ENCODE results near the gene MAP4.

MAP4 gene

GRCh38 chr3:48047841-48048464 lies 31.7 kb upstream of the MAP4 start:
- H3K27me3 ChIP-seq (ENCODE audit: insufficient read depth, low read length, poor library complexity, severe bottlenecking), result no peaks in the 10 kb centered on the region
- H3K9me3 ChIP-seq (ENCODE audit: insufficient read depth, low read depth, low read length), result no peaks in the 10 kb centered on the region
- H3K4me2 ChIP-seq (ENCODE audit: low read depth, low read length, poor library complexity, severe bottlenecking), result no peak overlapping the region
- TF ChIP-seq EZH2phosphoT487 (IDR thresholded peaks at IDR 0.05; ENCODE audit: borderline replicate concordance), result no peak
- no peak for TF ChIP-seq CTCF (conservative IDR thresholded peaks at IDR 0.05; ENCODE audit: low read length)
- no peaks in the 10 kb centered on the region for H3K9me2 ChIP-seq (replicated peaks; ENCODE audit: low read depth, low read length)
- no peak overlapping the region for H2AFZ ChIP-seq (ENCODE audit: low read length)
- H3K9ac ChIP-seq (ENCODE audit: low read depth, low read length, poor library complexity, severe bottlenecking), result no peak overlapping the region
- peaks cover 6% of the 10 kb centered on the region for H3K4me1 ChIP-seq (ENCODE audit: insufficient read depth, low read length, poor library complexity, severe bottlenecking)
- no peaks in the 10 kb centered on the region for H4K20me1 ChIP-seq (ENCODE audit: insufficient read depth, low read length, poor library complexity, severe bottlenecking)
- H3K36me3 ChIP-seq (ENCODE audit: insufficient read depth, low read length), result no peaks in the 10 kb centered on the region; the same call in 1 of the 2 replicates
- H3F3A ChIP-seq (ENCODE audit: low read depth), result 0 out of 2 replicates have a peak, but pooled peaks cover 3% of the 10 kb centered on the region
- H3K4me3 ChIP-seq (ENCODE audit: low read length, poor library complexity, severe bottlenecking), result no peak overlapping the region
- H3K79me2 ChIP-seq (ENCODE audit: insufficient read depth, low read length), result peaks cover 20% of the 10 kb centered on the region; the same call in 1 of the 2 replicates

GRCh38 chr3:48042071-48042760 lies 26.0 kb upstream of the MAP4 start:
- Histone ChIP-seq H3K9ac (ENCODE audit: low read depth, low read length, poor library complexity, severe bottlenecking) (no peak overlapping the region), H3K27me3 (ENCODE audit: insufficient read depth, low read length, poor library complexity, severe bottlenecking) (no peaks in the 10 kb centered on the region), H3K4me1 (ENCODE audit: insufficient read depth, low read length, poor library complexity, severe bottlenecking) (peaks cover 32% of the 10 kb centered on the region), H3K4me2 (ENCODE audit: low read depth, low read length, poor library complexity, severe bottlenecking) (no peak overlapping the region), H3K36me3 (ENCODE audit: insufficient read depth, low read length) (no peaks in the 10 kb centered on the region), H3K79me2 (ENCODE audit: insufficient read depth, low read length) (peaks cover 27% of the 10 kb centered on the region; the same call in 1 of the 2 replicates), H3F3A (ENCODE audit: low read depth) (0 out of 2 replicates have a peak, but pooled peaks cover 3% of the 10 kb centered on the region), H3K4me3 (ENCODE audit: low read length, poor library complexity, severe bottlenecking) (no peak overlapping the region), H3K9me3 (ENCODE audit: insufficient read depth, low read depth, low read length) (no peaks in the 10 kb centered on the region), H2AFZ (ENCODE audit: low read length) (no peak overlapping the region), H4K20me1 (ENCODE audit: insufficient read depth, low read length, poor library complexity, severe bottlenecking) (no peaks in the 10 kb centered on the region), H3K9me2 (replicated peaks; ENCODE audit: low read depth, low read length) (no peaks in the 10 kb centered on the region)
- TF ChIP-seq EZH2phosphoT487 (IDR thresholded peaks at IDR 0.05; ENCODE audit: borderline replicate concordance) (no peak), CTCF (conservative IDR thresholded peaks at IDR 0.05; ENCODE audit: low read length) (no peak)

- peaks cover 44% of the 10 kb centered on the region; the same call in 1 of the 2 replicates for H3K79me2 ChIP-seq (ENCODE audit: insufficient read depth, low read length)
- H3F3A ChIP-seq (ENCODE audit: low read depth), result no peaks in the 10 kb centered on the region
- H2AFZ ChIP-seq (ENCODE audit: low read length), result no peak overlapping the region
- no peaks in the 10 kb centered on the region for H4K20me1 ChIP-seq (ENCODE audit: insufficient read depth, low read length, poor library complexity, severe bottlenecking)
- peaks cover 30% of the 10 kb centered on the region for H3K4me1 ChIP-seq (ENCODE audit: insufficient read depth, low read length, poor library complexity, severe bottlenecking)
- H3K9me3 ChIP-seq (ENCODE audit: insufficient read depth, low read depth, low read length), result no peaks in the 10 kb centered on the region
- no peaks in the 10 kb centered on the region for H3K36me3 ChIP-seq (ENCODE audit: insufficient read depth, low read length)
- TF ChIP-seq EZH2phosphoT487 (IDR thresholded peaks at IDR 0.05; ENCODE audit: borderline replicate concordance) (no peak), CTCF (conservative IDR thresholded peaks at IDR 0.05; ENCODE audit: low read length) (no peak)
- no peaks in the 10 kb centered on the region for H3K27me3 ChIP-seq (ENCODE audit: insufficient read depth, low read length, poor library complexity, severe bottlenecking)
- H3K4me3 ChIP-seq (ENCODE audit: low read length, poor library complexity, severe bottlenecking), result peak overlapping the region; percentile 53
- H3K9ac ChIP-seq (ENCODE audit: low read depth, low read length, poor library complexity, severe bottlenecking), result peak overlapping the region; percentile 40
- H3K4me2 ChIP-seq (ENCODE audit: low read depth, low read length, poor library complexity, severe bottlenecking), result peak overlapping the region; percentile 77
- no peaks in the 10 kb centered on the region for H3K9me2 ChIP-seq (replicated peaks; ENCODE audit: low read depth, low read length)
These were observed 23.4 kb upstream of the MAP4 start for GRCh38 chr3:48039487-48040190.

Measured in Loucy (cell line).